Tibial nerve (tissue), 4 donors: ENCODE results near the gene SCRN2. TPM values are rescaled to one million over a fixed set of nuclear protein-coding genes. Genes with fewer than 3 reads are reported as not detected.

Experiments used
- DNase-seq, 2 donors: peaks; one replicate each; pipeline ENCODE4 v3.0.0-alpha.2; 2019; ENCODE audit warnings: low spot score in 2 of 2
- H3K27ac ChIP-seq, 4 donors: fragments of 200-600 bp; sonication (generic) in 3 of 4; one replicate each; pipeline ENCODE4 v1.5.1; 2017 to 2019; ENCODE audit warnings: mild to moderate bottlenecking in 1 of 4
- H3K27me3 ChIP-seq, 2 donors: fragments of 200-600 bp; sonication (generic) in 1 of 2; one replicate each; pipeline versions ENCODE4 v1.5.1 to v1.6.0; 2017 to 2019
- H3K36me3 ChIP-seq, 3 donors: fragments of 200-600 bp; sonication (generic); one replicate each; pipeline ENCODE4 v1.5.1; 2018 to 2019
- H3K4me1 ChIP-seq, 4 donors: fragments of 200-600 bp; sonication (generic) in 3 of 4; one replicate each; pipeline ENCODE4 v1.5.1; 2017 to 2019
- H3K4me3 ChIP-seq, 4 donors: fragments of 200-600 bp; sonication (generic) in 3 of 4; one replicate each; pipeline ENCODE4 v1.5.1; 2017 to 2019; ENCODE audit warnings: mild to moderate bottlenecking in 1 of 4, moderate library complexity in 1 of 4
- H3K9me3 ChIP-seq, 4 donors: fragments of 200-600 bp; sonication (generic) in 3 of 4; one replicate each; pipeline ENCODE4 v1.5.1; 2017 to 2019
- CTCF ChIP-seq, 5 experiments: fragments of 200-600 bp in 3 of 5; fragments of 450-650 bp in 2 of 5; sonication (generic) in 3 of 5; IDR thresholded peaks; one replicate each; pipeline ENCODE4 v1.5.1; 2016 to 2019; ENCODE audit warnings: antibody characterized with exemption in 5 of 5, mild to moderate bottlenecking in 3 of 5, moderate library complexity in 2 of 5
- EP300 ChIP-seq, 2 donors: sonication (generic); formaldehyde crosslinking; IDR thresholded peaks; one replicate each; pipeline ENCODE4 v1.6.1; 2017; ENCODE audit warnings: antibody characterized with exemption in 2 of 2, mild to moderate bottlenecking in 1 of 2
- POLR2A ChIP-seq, 2 donors: fragments of 450-650 bp; IDR thresholded peaks; one replicate each; pipeline ENCODE4 v1.6.1; 2017; ENCODE audit warnings: antibody characterized with exemption in 2 of 2, mild to moderate bottlenecking in 2 of 2, moderate library complexity in 2 of 2
- WGBS, 2 donors: methylation state at CpG; one replicate each; pipeline ENCODE4 v1.1.5; 2018; 5-methylcytosine and 5-hydroxymethylcytosine counted together
- total RNA-seq, 4 donors: library from RNA; depleted of rRNA; stranded (reverse); fragments of >200 nt; gene quantifications; one replicate each; pipeline ENCODE4 v1.1.0, GENCODE V29; 2016

The SCRN2 gene
- total RNA-seq, 4 donors from 2014 or later: 49.8 to 68.6 (median 56.6) TPM

GRCh38 chr17:47853616-47854015 is 12.5 kb upstream of the SCRN2 start:
- 43 to 52% methylated on average over 5 of the region's 5 CpGs for WGBS, 2 donors
- peaks cover 4 to 100% of the 10 kb centered on the region in 2 donors for H3K27me3 ChIP-seq
- no peak overlapping the region for H3K27ac ChIP-seq
- no peak for TF ChIP-seq EP300 (IDR thresholded peaks at IDR 0.05)
- TF ChIP-seq POLR2A (IDR thresholded peaks at IDR 0.05): no peak
- no peak for TF ChIP-seq CTCF (IDR thresholded peaks at IDR 0.05)
- no peak for DNase-seq
- no peaks in the 10 kb centered on the region for H3K36me3 ChIP-seq
- H3K4me3 ChIP-seq: no peak overlapping the region
- H3K4me1 ChIP-seq: peaks cover 0 to 23% (median 15%) of the 10 kb centered on the region in 4 donors
- no peaks in the 10 kb centered on the region for H3K9me3 ChIP-seq

GRCh38 chr17:47852113-47852949 is 11.3 kb upstream of the SCRN2 start:
- peaks cover 0 to 29% (median 15%) of the 10 kb centered on the region in 4 donors for H3K4me1 ChIP-seq
- TF ChIP-seq EP300 (IDR thresholded peaks at IDR 0.05): peak in 1 of 2 donors; percentile 55
- no peak for TF ChIP-seq CTCF (IDR thresholded peaks at IDR 0.05)
- peaks cover 4 to 100% of the 10 kb centered on the region in 2 donors for H3K27me3 ChIP-seq
- no peaks in the 10 kb centered on the region for H3K36me3 ChIP-seq
- DNase-seq: no peak
- no peaks in the 10 kb centered on the region for H3K9me3 ChIP-seq
- H3K4me3 ChIP-seq: no peak overlapping the region
- 27 to 32% methylated on average over 32 of the region's 32 CpGs for WGBS, 2 donors
- H3K27ac ChIP-seq: no peak overlapping the region

- Histone ChIP-seq H3K36me3 (no peaks in the 10 kb centered on the region), H3K4me1 (peaks cover 0 to 32% (median 17%) of the 10 kb centered on the region in 4 donors), H3K9me3 (no peaks in the 10 kb centered on the region), H3K27me3 (peaks cover 4 to 100% of the 10 kb centered on the region in 2 donors), H3K4me3 (no peak overlapping the region), H3K27ac (no peak overlapping the region)
- DNase-seq: no peak
- WGBS, 2 donors: 24 to 28% methylated on average over 11 of the region's 11 CpGs
- TF ChIP-seq POLR2A (IDR thresholded peaks at IDR 0.05) (no peak), EP300 (IDR thresholded peaks at IDR 0.05) (no peak), CTCF (IDR thresholded peaks at IDR 0.05) (no peak)
Observed at GRCh38 chr17:47851764-47852112, 10.7 kb upstream of the SCRN2 start.

DNA sequence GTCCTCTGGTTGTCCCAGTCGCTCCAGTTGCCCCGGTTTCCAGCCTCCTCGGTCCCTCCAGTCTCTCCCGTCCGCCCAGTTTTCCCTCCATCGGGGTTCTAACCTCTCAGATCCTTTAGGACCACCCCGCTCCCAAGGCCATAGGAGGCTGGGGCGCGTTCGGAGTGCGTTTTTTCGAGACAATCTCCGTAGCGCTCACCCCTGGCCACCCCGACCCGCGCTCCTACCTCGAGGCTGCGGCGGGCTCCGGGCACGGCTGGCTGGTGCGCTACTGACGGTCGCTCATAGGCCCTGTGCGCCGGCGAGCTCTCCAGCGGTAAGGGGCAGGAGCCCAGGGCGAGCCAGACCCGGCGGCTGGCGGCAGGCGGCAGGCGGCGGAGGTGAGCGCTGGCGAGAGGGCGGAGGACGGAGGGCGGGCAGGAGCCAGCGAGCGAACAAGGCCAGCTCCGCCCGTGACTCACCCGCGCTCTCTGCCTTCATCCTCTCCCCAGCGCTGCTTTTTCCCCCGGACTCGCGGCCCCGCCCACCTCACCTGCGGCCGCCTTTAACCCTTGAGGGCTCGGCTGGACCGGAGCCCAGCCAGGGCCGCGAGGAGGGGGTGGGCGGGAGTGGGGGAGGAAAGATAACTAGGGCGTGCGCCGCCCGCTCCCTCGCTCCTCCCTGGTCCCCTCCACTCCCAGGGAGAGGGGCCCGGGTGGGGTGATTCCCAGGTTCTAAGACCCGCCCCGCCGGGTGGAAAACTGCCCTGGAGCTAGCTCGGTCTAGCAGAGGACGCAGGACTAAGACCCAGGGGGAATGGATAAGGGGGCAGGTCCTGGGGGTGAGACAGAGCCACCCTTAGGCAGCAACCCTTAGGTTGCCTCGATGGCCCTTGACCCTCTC is 9.9 kb upstream of the SCRN2 start, which contains the start of gene SP6:
SP6 (minus strand) TSS at position 472 of the 882 bp plus-strand sequence. CDS start 2,734 bp downstream, outside the sequence.
- H3K36me3 ChIP-seq: no peaks in the 10 kb centered on the region
- peaks cover 4 to 100% of the 10 kb centered on the region in 2 donors for H3K27me3 ChIP-seq
- 5 to 7% methylated on average over 45 to 60 of the region's 71 CpGs for WGBS, 2 donors
- H3K4me1 ChIP-seq: peaks cover 0 to 32% (median 19%) of the 10 kb centered on the region in 4 donors
- H3K27ac ChIP-seq: peak within 1 kb of the TSS in 2 of 4 donors; percentile 21 to 32
- TF ChIP-seq POLR2A (IDR thresholded peaks at IDR 0.05): no peak
- TF ChIP-seq CTCF (IDR thresholded peaks at IDR 0.05): peak in 1 of 5 experiments; percentile 34
- no peak for TF ChIP-seq EP300 (IDR thresholded peaks at IDR 0.05)
- no peaks in the 10 kb centered on the region for H3K9me3 ChIP-seq
- DNase-seq: no peak
- peak within 1 kb of the TSS in 3 of 4 donors; percentile 11 to 43 (median 36) for H3K4me3 ChIP-seq
